Activated T-cell treated with anti-CD3 and anti-CD28 coated beads, Interleukin-2, amount 50 U/mL, for 24 hours (primary cell): ENCODE data around the gene LDLRAD1.
"Not testable (repeated sequence)": the region's sequence is repeated elsewhere in the genome, so short reads cannot be mapped to it uniquely, and the experiment has no call there.

Source experiments
- DNase-seq: peaks from one replicate; pipeline ENCODE4 v3.0.0-alpha.2; 2020
- H3K27ac Mint-ChIP-seq: 2 replicates; pipeline ENCODE4 v1.8.0; 2020; ENCODE audit warnings: mild to moderate bottlenecking, mixed read lengths
- H3K27me3 Mint-ChIP-seq: 2 replicates; pipeline ENCODE4 v1.8.0; 2020; ENCODE audit warnings: mixed read lengths
- H3K36me3 Mint-ChIP-seq: 2 replicates; pipeline ENCODE4 v1.8.0; 2020; ENCODE audit warnings: low read depth, mixed read lengths
- H3K4me1 Mint-ChIP-seq: 2 replicates; pipeline ENCODE4 v1.8.0; 2020; ENCODE audit warnings: low read depth, mixed read lengths
- H3K4me3 Mint-ChIP-seq: 2 replicates; pipeline ENCODE4 v1.8.0; 2020; ENCODE audit warnings: mild to moderate bottlenecking, moderate library complexity, mixed read lengths
- H3K9me3 Mint-ChIP-seq: 2 replicates; pipeline ENCODE4 v1.8.0; 2020; ENCODE audit warnings: mixed read lengths

LDLRAD1 gene

DNA sequence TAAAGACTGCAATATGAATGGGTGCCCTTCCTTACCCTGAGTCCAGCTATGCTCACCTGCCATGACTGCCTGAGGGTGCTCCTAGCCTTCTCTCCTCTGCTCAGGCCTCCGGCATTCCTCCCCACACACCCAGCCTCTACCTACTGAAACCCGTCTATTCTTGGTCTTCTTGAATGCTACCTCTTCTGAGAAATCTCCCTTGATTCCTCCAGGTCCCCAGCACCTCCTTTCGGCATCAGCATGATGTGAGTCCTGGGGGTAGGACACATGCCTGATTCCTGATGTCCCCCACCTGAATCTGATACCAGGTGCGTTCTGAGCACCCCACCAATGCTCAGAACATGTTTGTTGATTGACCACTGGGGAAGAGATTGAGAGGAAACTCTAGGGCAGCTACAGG is 8.6 kb downstream of the LDLRAD1 start:
- Mint-ChIP-seq H3K27me3 (no peaks in the 10 kb centered on the region), H3K4me1 (no peaks in the 10 kb centered on the region), H3K4me3 (no peak overlapping the region), H3K9me3 (no peaks in the 10 kb centered on the region), H3K27ac (no peak overlapping the region), H3K36me3 (no peaks in the 10 kb centered on the region)
- DNase-seq, result no peak

DNA sequence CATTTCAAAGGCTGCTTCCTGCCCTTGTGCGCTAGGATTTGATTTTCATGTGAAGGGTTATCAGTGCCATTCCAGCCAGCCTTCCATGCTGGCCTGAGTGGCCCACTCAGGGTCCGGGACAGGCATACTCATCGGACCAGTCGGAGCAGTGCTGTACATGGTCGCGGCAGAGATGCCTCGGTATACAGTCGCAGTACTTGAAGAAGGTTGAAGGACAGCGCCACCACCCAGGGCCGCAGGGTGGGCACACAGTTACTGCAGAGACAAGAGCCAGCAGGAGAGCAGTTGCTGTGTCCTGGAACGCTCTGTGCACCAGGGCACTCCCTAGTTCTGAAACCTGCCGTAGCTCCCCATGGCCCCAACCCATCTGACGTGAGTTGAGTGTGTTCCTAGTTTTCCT is 9.1 kb downstream of the LDLRAD1 start:
- Mint-ChIP-seq H3K36me3 (no peaks in the 10 kb centered on the region), H3K27ac (no peak overlapping the region), H3K4me3 (no peak overlapping the region), H3K27me3 (no peaks in the 10 kb centered on the region), H3K9me3 (no peaks in the 10 kb centered on the region), H3K4me1 (no peaks in the 10 kb centered on the region)
- no peak for DNase-seq

DNA sequence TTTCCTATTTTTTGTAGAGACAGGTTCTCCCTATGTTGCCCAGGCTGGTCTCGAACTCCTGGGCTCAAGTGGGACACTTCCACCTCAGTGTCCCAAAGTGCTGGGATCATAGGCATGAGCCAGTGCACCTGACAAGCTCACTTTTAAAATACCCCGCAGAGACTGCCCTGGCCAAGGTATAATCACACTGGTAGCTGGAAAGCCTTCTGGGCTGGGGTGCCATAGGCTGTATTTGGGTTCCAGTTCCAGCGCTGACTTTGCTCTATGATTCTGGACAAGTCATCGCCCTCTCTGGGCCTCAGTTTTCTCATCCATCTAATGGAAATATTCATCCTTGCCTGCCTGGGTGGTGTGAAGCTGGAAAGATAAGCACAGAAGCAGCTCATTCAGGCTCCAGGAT is 10.4 kb downstream of the LDLRAD1 start:
- Mint-ChIP-seq H3K9me3 (no peaks in the 10 kb centered on the region), H3K4me1 (no peaks in the 10 kb centered on the region), H3K27me3 (no peaks in the 10 kb centered on the region), H3K4me3 (no peak overlapping the region), H3K36me3 (no peaks in the 10 kb centered on the region), H3K27ac (no peak overlapping the region)
- DNase-seq, result no peak

DNA sequence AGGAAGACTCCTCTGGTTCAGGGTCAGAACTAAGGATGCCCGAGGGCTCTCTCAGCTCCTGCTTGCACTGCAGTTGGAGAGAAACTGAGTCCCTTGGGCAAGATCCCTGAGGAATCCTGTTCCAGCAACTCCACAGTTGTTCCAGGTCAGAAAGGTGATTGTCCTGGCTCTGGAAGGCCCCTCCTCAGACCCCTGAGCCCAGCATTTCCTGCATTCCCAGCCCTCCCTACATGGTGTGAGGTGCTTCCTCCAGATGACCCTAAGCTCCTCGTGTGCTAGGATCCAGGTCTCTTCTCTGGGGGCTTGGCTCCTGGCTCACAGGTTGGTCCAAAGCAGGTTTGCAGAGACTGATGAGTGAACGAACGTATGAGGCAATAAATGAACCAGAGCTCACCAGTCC is 11.5 kb downstream of the LDLRAD1 start:
- no peak overlapping the region for H3K4me3 Mint-ChIP-seq
- no peaks in the 10 kb centered on the region for H3K9me3 Mint-ChIP-seq
- no peaks in the 10 kb centered on the region for H3K36me3 Mint-ChIP-seq
- no peak overlapping the region for H3K27ac Mint-ChIP-seq
- no peak for DNase-seq
- H3K4me1 Mint-ChIP-seq, result no peaks in the 10 kb centered on the region
- no peaks in the 10 kb centered on the region for H3K27me3 Mint-ChIP-seq

DNA sequence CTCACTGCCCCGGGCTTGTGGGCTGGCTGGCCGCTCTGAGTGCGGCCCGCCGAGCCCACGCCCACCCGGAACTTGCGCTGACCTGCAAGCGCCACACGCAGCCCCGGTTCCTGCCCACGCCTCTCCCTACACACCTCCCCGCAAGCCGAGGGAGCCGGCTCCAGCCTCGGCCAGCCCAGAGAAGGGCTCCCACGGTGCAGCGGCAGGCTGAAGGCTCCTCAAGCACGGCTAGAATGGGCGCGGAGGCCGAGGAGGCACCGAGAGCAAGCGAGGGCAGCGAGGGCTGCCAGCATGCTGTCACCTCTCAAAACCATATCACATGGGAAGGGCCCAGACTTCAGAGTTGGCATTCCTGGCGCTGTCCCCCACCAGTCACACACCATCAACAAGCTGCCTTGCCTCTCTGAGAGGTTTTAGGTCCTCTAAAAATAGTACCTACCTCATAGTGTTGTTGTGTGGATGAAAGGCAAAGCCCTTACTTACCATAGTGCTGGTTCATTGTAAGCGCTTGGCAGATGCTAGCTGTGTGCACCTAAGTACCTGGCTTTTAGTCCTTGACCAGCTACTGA is 13.4 kb downstream of the LDLRAD1 start:
- Mint-ChIP-seq H3K9me3 (no peaks in the 10 kb centered on the region), H3K36me3 (no peaks in the 10 kb centered on the region), H3K27me3 (no peaks in the 10 kb centered on the region), H3K27ac (no peak overlapping the region), H3K4me3 (no peak overlapping the region), H3K4me1 (no peaks in the 10 kb centered on the region)
- no peak for DNase-seq

DNA sequence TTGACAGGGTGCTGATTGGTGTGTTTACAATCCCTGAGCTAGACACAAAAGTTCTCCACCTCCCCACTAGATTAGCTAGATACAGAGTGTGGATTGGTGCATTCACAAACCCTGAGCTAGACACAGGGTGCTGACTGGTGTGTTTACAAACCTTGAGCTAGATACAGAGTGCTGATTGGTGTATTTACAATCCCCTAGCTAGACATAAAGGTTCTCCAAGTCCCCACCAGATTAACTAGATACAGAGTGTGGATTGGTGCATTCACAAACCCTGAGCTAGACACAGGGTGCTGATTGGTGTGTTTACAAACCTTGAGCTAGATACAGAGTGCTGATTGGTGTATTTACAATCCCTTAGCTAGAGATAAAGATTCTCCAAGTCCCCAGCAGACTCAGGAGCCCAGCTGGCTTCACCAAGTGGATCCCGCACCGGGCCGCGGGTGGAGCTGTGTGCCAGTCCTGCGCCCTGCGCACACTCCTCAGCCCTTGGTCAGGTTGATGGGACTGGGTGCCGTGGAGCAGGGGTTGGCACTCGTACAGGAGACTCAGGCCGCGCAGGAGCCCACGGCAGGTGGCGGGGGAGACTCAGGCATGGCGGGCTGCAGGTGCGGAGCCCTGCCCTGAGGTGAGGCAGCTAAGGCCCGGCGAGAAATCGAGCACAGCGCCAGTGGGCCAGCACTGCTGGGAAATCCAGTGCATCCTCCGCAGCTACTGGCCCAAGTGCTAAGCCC is 14.1 kb downstream of the LDLRAD1 start:
- not testable (repeated sequence) for H3K9me3 Mint-ChIP-seq, H3K27me3 Mint-ChIP-seq, H3K4me1 Mint-ChIP-seq, H3K4me3 Mint-ChIP-seq, H3K36me3 Mint-ChIP-seq, H3K27ac Mint-ChIP-seq, DNase-seq

DNA sequence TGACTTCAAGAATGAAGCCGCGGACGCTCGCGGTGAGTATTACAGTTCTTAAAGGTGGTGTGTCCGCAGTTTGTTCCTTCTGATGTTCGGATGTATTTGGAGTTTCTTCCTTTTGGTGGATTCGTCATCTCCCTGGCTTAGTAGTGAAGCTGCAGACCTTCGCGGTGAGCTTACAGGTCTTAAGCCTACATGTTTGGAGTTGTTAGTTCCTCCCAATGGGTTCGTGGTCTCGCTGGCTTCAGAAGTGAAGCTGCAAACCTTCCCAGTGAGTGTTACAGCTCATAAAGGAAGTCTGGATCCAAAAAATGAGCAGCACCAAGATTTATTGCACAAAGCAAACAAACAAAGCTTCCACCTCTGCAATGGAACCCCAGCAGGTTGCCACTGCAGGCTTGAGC is 14.7 kb downstream of the LDLRAD1 start:
- Mint-ChIP-seq H3K4me1 (no peaks in the 10 kb centered on the region), H3K4me3 (no peak overlapping the region), H3K27ac (no peak overlapping the region), H3K9me3 (no peaks in the 10 kb centered on the region), H3K36me3 (no peaks in the 10 kb centered on the region), H3K27me3 (no peaks in the 10 kb centered on the region)
- DNase-seq, result no peak

DNA sequence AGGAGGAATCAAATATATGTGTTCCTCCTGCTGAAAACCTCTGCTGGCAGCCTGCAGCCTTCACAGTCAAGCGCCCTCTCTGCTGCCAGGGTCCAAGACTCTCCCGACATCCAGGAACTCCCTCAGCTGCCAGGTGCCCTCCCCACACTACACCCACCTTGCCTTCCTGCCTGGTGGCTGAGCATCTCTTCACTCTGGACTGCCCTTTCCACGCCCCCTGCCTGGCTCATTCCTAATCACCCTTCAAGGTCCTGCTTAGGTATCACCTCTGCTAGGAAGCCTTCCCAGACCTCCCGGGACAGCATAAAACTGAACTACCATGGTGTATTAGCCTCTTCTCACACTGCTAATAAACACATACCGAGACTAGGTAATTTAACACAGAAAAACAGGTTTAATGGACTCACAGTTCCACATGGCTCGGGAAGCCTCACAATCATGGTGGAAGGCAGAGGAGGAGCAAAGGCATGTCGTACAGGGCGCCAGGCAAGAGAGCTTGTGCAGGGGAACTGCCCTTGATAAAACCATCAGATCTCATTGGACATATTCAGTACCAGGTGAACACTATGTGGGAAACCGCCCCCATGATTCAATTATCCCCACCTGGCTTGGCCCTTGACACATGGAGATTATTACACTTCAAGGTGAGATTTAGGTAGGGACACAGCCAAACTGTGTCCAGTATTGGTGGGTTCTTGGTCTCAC is 15.3 kb downstream of the LDLRAD1 start:
- DNase-seq, result no peak
- H3K36me3 Mint-ChIP-seq, result no peaks in the 10 kb centered on the region
- no peak overlapping the region for H3K4me3 Mint-ChIP-seq
- H3K4me1 Mint-ChIP-seq, result no peaks in the 10 kb centered on the region
- H3K9me3 Mint-ChIP-seq, result no peaks in the 10 kb centered on the region
- no peak overlapping the region for H3K27ac Mint-ChIP-seq
- H3K27me3 Mint-ChIP-seq, result no peaks in the 10 kb centered on the region

DNA sequence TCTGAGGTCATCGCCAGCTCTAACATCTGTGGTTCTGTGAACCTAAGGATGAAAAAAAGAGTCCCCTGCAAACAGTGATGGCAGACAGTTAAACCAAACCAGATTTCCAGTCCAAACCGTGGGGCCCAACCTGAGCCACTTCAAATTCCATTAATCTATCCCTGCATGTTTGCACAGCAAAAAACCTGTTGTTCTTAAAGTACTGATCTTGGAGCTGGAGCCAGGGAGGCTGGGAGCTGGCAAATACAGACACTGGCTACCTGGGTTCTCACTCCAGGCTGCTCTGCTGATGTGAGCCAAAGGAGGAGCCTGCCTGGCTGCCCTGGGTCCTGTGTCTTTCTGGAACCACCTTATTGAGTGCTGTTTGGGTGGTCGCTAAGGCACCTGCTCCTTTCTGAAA is 16.4 kb downstream of the LDLRAD1 start:
- no peaks in the 10 kb centered on the region for H3K27me3 Mint-ChIP-seq
- no peak overlapping the region for H3K27ac Mint-ChIP-seq
- DNase-seq, result no peak
- H3K4me3 Mint-ChIP-seq, result no peak overlapping the region
- no peaks in the 10 kb centered on the region for H3K4me1 Mint-ChIP-seq
- H3K9me3 Mint-ChIP-seq, result no peaks in the 10 kb centered on the region
- H3K36me3 Mint-ChIP-seq, result no peaks in the 10 kb centered on the region

DNA sequence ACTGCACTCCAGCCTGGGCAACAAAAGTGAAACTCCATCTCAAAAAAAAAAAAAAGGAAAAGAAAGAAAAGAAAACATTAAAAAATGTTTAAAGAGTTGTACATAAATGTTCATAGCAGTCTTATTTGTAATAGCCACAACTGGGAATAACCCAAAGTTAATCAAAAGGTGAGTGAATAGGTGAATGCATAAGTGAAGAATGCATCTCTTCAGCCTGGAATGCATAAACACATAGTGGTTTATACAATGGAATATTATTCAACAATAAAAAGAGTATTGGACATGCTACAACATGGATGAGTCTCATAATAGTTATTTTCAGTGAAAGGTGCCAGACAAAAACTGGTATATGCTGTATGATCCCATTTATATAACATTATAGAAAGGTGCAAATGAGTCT is 18.1 kb downstream of the LDLRAD1 start:
- no peak overlapping the region for H3K27ac Mint-ChIP-seq
- no peaks in the 10 kb centered on the region for H3K36me3 Mint-ChIP-seq
- no peaks in the 10 kb centered on the region for H3K4me1 Mint-ChIP-seq
- H3K4me3 Mint-ChIP-seq, result no peak overlapping the region
- DNase-seq, result no peak
- H3K27me3 Mint-ChIP-seq, result peaks cover 3% of the 10 kb centered on the region
- no peaks in the 10 kb centered on the region for H3K9me3 Mint-ChIP-seq

DNA sequence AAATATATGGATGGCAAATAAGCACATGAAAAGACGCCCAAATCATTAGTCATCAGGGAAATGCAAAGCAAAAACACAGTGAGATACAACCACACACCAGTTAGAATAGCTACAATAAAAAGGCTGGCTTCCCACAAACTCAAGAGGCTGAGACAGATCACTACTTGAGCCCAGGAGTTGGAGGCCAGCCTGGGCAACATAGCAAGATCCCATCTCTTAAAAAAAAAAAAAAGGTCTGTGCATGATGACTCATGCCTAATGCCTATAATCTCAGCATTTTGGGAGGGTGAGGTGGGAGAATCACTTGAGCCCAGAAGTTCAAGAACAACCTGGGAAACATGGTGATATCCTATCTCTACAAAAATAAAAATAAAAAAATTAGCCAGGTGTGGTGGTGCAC is 19.8 kb downstream of the LDLRAD1 start:
- H3K27me3 Mint-ChIP-seq, result peaks cover 3% of the 10 kb centered on the region
- no peak for DNase-seq
- no peaks in the 10 kb centered on the region for H3K9me3 Mint-ChIP-seq
- no peak overlapping the region for H3K27ac Mint-ChIP-seq
- H3K4me1 Mint-ChIP-seq, result no peaks in the 10 kb centered on the region
- H3K4me3 Mint-ChIP-seq, result no peak overlapping the region
- no peaks in the 10 kb centered on the region for H3K36me3 Mint-ChIP-seq

DNA sequence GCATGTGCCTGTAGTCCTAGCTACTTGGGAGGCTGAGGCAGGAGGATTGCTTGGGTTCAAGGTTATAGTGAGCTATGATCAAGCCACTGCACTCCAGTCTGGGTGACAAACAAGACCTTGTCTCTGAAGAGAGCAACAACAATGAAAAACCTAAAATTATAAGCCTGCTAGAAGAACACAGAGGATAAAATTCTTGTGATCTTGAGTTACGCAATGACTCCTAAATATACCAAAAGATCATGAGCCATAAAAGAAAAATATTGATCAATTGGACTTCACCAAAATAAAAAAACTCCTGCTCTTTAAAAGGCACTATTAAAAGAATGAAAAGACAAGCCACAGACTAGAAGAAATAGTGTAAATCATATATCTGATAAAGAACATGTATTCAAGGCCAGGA is 22.3 kb downstream of the LDLRAD1 start:
- DNase-seq, result no peak
- H3K36me3 Mint-ChIP-seq, result no peaks in the 10 kb centered on the region
- no peaks in the 10 kb centered on the region for H3K9me3 Mint-ChIP-seq
- H3K4me1 Mint-ChIP-seq, result no peaks in the 10 kb centered on the region
- no peak overlapping the region for H3K27ac Mint-ChIP-seq
- H3K27me3 Mint-ChIP-seq, result peaks cover 3% of the 10 kb centered on the region
- no peak overlapping the region for H3K4me3 Mint-ChIP-seq

DNA sequence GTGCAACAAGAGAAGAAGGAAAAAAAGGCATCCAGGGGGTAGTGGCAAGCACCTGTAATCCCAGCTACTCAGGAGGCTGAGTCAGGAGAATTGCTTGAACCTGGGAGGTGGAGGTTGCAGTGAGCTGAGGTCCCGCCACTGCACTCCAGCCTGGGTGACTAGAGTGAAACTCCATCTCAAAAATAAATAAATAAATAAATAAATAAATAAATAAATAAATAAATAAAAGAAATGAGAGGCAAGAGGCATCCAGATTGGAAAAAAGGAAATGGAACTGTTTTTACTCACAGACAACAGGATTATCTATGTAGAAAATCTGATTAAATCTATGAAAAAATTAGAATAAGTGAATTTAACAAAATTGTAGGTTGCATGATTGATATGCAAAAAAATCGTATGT is 23.5 kb downstream of the LDLRAD1 start:
- not testable (repeated sequence) for H3K4me3 Mint-ChIP-seq, H3K27me3 Mint-ChIP-seq, H3K9me3 Mint-ChIP-seq, DNase-seq, H3K36me3 Mint-ChIP-seq, H3K4me1 Mint-ChIP-seq, H3K27ac Mint-ChIP-seq

DNA sequence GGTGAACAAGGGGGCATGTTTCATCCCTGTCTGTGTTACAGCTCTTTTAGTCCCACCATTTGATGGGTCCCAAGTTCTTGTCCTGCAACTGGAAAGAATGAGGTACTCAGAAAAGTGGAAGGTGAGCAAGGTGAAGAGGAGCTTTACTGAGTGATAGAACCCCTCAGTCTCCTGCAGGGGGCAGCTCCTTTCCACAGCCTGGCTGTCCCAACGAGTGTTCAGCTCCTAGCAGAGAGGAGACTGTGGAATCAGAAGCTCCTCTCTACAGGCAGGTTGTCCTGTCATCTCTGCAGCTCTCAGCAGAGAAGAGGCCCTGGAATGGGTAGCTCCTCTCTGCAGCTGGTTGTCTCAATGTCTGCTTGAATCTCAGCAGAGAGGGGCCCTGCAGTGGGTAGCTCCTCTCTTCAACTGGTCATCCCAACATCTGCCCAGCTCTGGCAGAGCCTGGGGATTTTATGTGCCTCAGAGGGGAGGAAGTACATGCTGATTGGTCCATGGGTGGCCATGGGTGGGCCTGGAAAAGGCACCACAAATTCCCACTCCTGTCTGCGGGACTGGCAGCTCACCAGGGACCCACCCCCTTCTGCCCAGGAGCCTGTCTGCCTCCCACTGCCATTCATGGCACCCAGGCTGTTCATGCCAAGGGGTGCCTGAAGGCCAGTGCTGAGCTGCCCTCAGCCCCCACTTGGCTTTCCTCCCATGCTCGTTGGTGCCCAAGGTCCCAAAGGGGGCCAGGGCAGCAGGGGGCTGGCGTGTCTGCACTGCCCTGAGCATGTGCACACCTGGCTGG is 25.7 kb downstream of the LDLRAD1 start:
- no peaks in the 10 kb centered on the region for H3K36me3 Mint-ChIP-seq
- peaks cover 6% of the 10 kb centered on the region for H3K4me1 Mint-ChIP-seq
- no peak for DNase-seq
- peaks cover 3% of the 10 kb centered on the region for H3K27me3 Mint-ChIP-seq
- H3K9me3 Mint-ChIP-seq, result no peaks in the 10 kb centered on the region
- no peak overlapping the region for H3K4me3 Mint-ChIP-seq
- no peak overlapping the region for H3K27ac Mint-ChIP-seq

DNA sequence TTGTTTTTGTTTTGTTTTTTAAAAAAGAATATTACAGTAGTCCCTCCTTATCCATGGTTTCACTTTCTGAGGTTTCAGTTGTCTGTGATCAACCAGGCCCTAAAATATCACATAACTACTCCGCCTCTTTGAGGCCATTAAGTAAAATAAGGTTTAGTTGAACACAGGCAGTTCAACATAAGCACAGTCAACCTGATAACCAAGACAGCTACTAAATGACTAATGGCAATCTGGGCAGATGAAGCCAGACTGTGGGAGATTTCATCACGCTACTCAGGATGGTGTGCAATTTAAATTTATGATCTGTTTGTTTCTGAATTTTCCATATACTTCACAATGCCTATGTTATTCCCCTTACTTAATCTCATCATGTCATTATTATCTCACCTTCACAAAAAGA is 30.1 kb downstream of the LDLRAD1 start:
- Mint-ChIP-seq H3K4me3 (no peak overlapping the region), H3K4me1 (peaks cover 17% of the 10 kb centered on the region), H3K9me3 (no peaks in the 10 kb centered on the region), H3K27me3 (no peaks in the 10 kb centered on the region), H3K27ac (peak overlapping the region; percentile 51), H3K36me3 (no peaks in the 10 kb centered on the region)
- DNase-seq, result no peak
